ENCODE data around the gene CRTAC1.

CRTAC1 gene

GRCh38 chr10:97895915-97896314 is 134.5 kb downstream of the CRTAC1 start:
- Histone ChIP-seq H3K9ac (ENCODE audit: low read depth, low read length) (no peak overlapping the region), H3K9me3 (ENCODE audit: control insufficient read depth, insufficient read depth, low read length) (no peaks in the 10 kb centered on the region), H3K4me1 (ENCODE audit: control insufficient read depth, insufficient read depth, low read length) (no peaks in the 10 kb centered on the region), H3K27ac (ENCODE audit: low read depth, low read length) (no peak overlapping the region), H3K36me3 (ENCODE audit: control insufficient read depth, insufficient read depth, low read length) (no peaks in the 10 kb centered on the region), H3K27me3 (ENCODE audit: control insufficient read depth, insufficient read depth, low read length) (no peaks in the 10 kb centered on the region), H3K4me3 (ENCODE audit: low read depth, low read length) (no peak overlapping the region)

GRCh38 chr10:97895084-97895483 is 135.3 kb downstream of the CRTAC1 start:
- H3K4me1 ChIP-seq (ENCODE audit: control insufficient read depth, insufficient read depth, low read length) = peaks cover under 1% of the 10 kb centered on the region; the same call in 1 of the 2 replicates
- no peaks in the 10 kb centered on the region for H3K9me3 ChIP-seq (ENCODE audit: control insufficient read depth, insufficient read depth, low read length)
- H3K27ac ChIP-seq (ENCODE audit: low read depth, low read length) = no peak overlapping the region
- no peaks in the 10 kb centered on the region for H3K27me3 ChIP-seq (ENCODE audit: control insufficient read depth, insufficient read depth, low read length)
- no peak overlapping the region for H3K4me3 ChIP-seq (ENCODE audit: low read depth, low read length)
- no peak overlapping the region for H3K9ac ChIP-seq (ENCODE audit: low read depth, low read length)
- no peaks in the 10 kb centered on the region for H3K36me3 ChIP-seq (ENCODE audit: control insufficient read depth, insufficient read depth, low read length)

- no peak overlapping the region for H3K27ac ChIP-seq (ENCODE audit: low read depth, low read length)
Observed at GRCh38 chr10:97894092-97894491, 136.3 kb downstream of the CRTAC1 start.

GRCh38 chr10:97892939-97893338 is 137.5 kb downstream of the CRTAC1 start:
- Histone ChIP-seq H3K4me3 (ENCODE audit: low read depth, low read length) (no peak overlapping the region), H3K9ac (ENCODE audit: low read depth, low read length) (no peak overlapping the region), H3K27me3 (ENCODE audit: control insufficient read depth, insufficient read depth, low read length) (no peaks in the 10 kb centered on the region)

More at GRCh38 chr10:97894092-97894491, 136.3 kb downstream of the CRTAC1 start:
- Histone ChIP-seq H3K9me3 (ENCODE audit: control insufficient read depth, insufficient read depth, low read length) (no peaks in the 10 kb centered on the region), H3K4me3 (ENCODE audit: low read depth, low read length) (no peak overlapping the region), H3K9ac (ENCODE audit: low read depth, low read length) (no peak overlapping the region), H3K4me1 (ENCODE audit: control insufficient read depth, insufficient read depth, low read length) (peaks cover 10% of the 10 kb centered on the region), H3K36me3 (ENCODE audit: control insufficient read depth, insufficient read depth, low read length) (no peaks in the 10 kb centered on the region), H3K27me3 (ENCODE audit: control insufficient read depth, insufficient read depth, low read length) (no peaks in the 10 kb centered on the region)

GRCh38 chr10:97892506-97892905 is 137.9 kb downstream of the CRTAC1 start:
- no peaks in the 10 kb centered on the region for H3K27me3 ChIP-seq (ENCODE audit: control insufficient read depth, insufficient read depth, low read length)
- no peak overlapping the region for H3K27ac ChIP-seq (ENCODE audit: low read depth, low read length)
- H3K9me3 ChIP-seq (ENCODE audit: control insufficient read depth, insufficient read depth, low read length) = no peaks in the 10 kb centered on the region
- no peak overlapping the region for H3K4me3 ChIP-seq (ENCODE audit: low read depth, low read length)
- H3K9ac ChIP-seq (ENCODE audit: low read depth, low read length) = no peak overlapping the region
- peaks cover 16% of the 10 kb centered on the region for H3K4me1 ChIP-seq (ENCODE audit: control insufficient read depth, insufficient read depth, low read length)
- no peaks in the 10 kb centered on the region for H3K36me3 ChIP-seq (ENCODE audit: control insufficient read depth, insufficient read depth, low read length)

More at GRCh38 chr10:97892939-97893338, 137.5 kb downstream of the CRTAC1 start:
- Histone ChIP-seq H3K4me1 (ENCODE audit: control insufficient read depth, insufficient read depth, low read length) (peaks cover 16% of the 10 kb centered on the region), H3K9me3 (ENCODE audit: control insufficient read depth, insufficient read depth, low read length) (no peaks in the 10 kb centered on the region), H3K36me3 (ENCODE audit: control insufficient read depth, insufficient read depth, low read length) (no peaks in the 10 kb centered on the region), H3K27ac (ENCODE audit: low read depth, low read length) (no peak overlapping the region)

GRCh38 chr10:97891497-97892167 is 138.8 kb downstream of the CRTAC1 start:
- Histone ChIP-seq H3K9me3 (ENCODE audit: control insufficient read depth, insufficient read depth, low read length) (no peaks in the 10 kb centered on the region), H3K27ac (ENCODE audit: low read depth, low read length) (no peak overlapping the region), H3K27me3 (ENCODE audit: control insufficient read depth, insufficient read depth, low read length) (no peaks in the 10 kb centered on the region), H3K4me3 (ENCODE audit: low read depth, low read length) (no peak overlapping the region), H3K9ac (ENCODE audit: low read depth, low read length) (no peak overlapping the region), H3K36me3 (ENCODE audit: control insufficient read depth, insufficient read depth, low read length) (no peaks in the 10 kb centered on the region), H3K4me1 (ENCODE audit: control insufficient read depth, insufficient read depth, low read length) (peaks cover 16% of the 10 kb centered on the region)

- Histone ChIP-seq H3K4me1 (ENCODE audit: control insufficient read depth, insufficient read depth, low read length) (peaks cover 16% of the 10 kb centered on the region), H3K27ac (ENCODE audit: low read depth, low read length) (peak overlapping the region; percentile 63), H3K9ac (ENCODE audit: low read depth, low read length) (0 out of 2 replicates have a peak overlapping the region, but pooled peaks have one; percentile 36), H3K9me3 (ENCODE audit: control insufficient read depth, insufficient read depth, low read length) (no peaks in the 10 kb centered on the region), H3K4me3 (ENCODE audit: low read depth, low read length) (no peak overlapping the region), H3K27me3 (ENCODE audit: control insufficient read depth, insufficient read depth, low read length) (no peaks in the 10 kb centered on the region), H3K36me3 (ENCODE audit: control insufficient read depth, insufficient read depth, low read length) (no peaks in the 10 kb centered on the region)
Observed at GRCh38 chr10:97889461-97890265, 140.8 kb downstream of the CRTAC1 start.

- H3K27me3 ChIP-seq (ENCODE audit: control insufficient read depth, insufficient read depth, low read length) = no peaks in the 10 kb centered on the region; the same call in 1 of the 2 replicates
- no peaks in the 10 kb centered on the region for H3K9me3 ChIP-seq (ENCODE audit: control insufficient read depth, insufficient read depth, low read length)
- H3K36me3 ChIP-seq (ENCODE audit: control insufficient read depth, insufficient read depth, low read length) = no peaks in the 10 kb centered on the region
- peak overlapping the region; percentile 63 for H3K27ac ChIP-seq (ENCODE audit: low read depth, low read length)
- H3K4me3 ChIP-seq (ENCODE audit: low read depth, low read length) = no peak overlapping the region
- peaks cover 16% of the 10 kb centered on the region for H3K4me1 ChIP-seq (ENCODE audit: control insufficient read depth, insufficient read depth, low read length)
- no peak overlapping the region for H3K9ac ChIP-seq (ENCODE audit: low read depth, low read length)
Observed at GRCh38 chr10:97888641-97889262, 141.7 kb downstream of the CRTAC1 start.

- Histone ChIP-seq H3K27me3 (ENCODE audit: control insufficient read depth, insufficient read depth, low read length) (no peaks in the 10 kb centered on the region; the same call in 1 of the 2 replicates), H3K9me3 (ENCODE audit: control insufficient read depth, insufficient read depth, low read length) (no peaks in the 10 kb centered on the region), H3K4me3 (ENCODE audit: low read depth, low read length) (no peak overlapping the region), H3K27ac (ENCODE audit: low read depth, low read length) (peak overlapping the region; percentile 55), H3K9ac (ENCODE audit: low read depth, low read length) (no peak overlapping the region), H3K4me1 (ENCODE audit: control insufficient read depth, insufficient read depth, low read length) (peaks cover 16% of the 10 kb centered on the region), H3K36me3 (ENCODE audit: control insufficient read depth, insufficient read depth, low read length) (no peaks in the 10 kb centered on the region)
Observed at GRCh38 chr10:97888134-97888533, 142.3 kb downstream of the CRTAC1 start.

- Histone ChIP-seq H3K4me3 (ENCODE audit: low read depth, low read length) (no peak overlapping the region), H3K27me3 (ENCODE audit: control insufficient read depth, insufficient read depth, low read length) (no peaks in the 10 kb centered on the region; the same call in 1 of the 2 replicates), H3K4me1 (ENCODE audit: control insufficient read depth, insufficient read depth, low read length) (peaks cover 16% of the 10 kb centered on the region), H3K27ac (ENCODE audit: low read depth, low read length) (no peak overlapping the region), H3K36me3 (ENCODE audit: control insufficient read depth, insufficient read depth, low read length) (no peaks in the 10 kb centered on the region), H3K9ac (ENCODE audit: low read depth, low read length) (no peak overlapping the region), H3K9me3 (ENCODE audit: control insufficient read depth, insufficient read depth, low read length) (no peaks in the 10 kb centered on the region)
Observed at GRCh38 chr10:97887399-97887798, 143.0 kb downstream of the CRTAC1 start.

GRCh38 chr10:97886286-97886685 is 144.1 kb downstream of the CRTAC1 start:
- Histone ChIP-seq H3K27me3 (ENCODE audit: control insufficient read depth, insufficient read depth, low read length) (no peaks in the 10 kb centered on the region; the same call in 1 of the 2 replicates), H3K9ac (ENCODE audit: low read depth, low read length) (no peak overlapping the region), H3K4me3 (ENCODE audit: low read depth, low read length) (no peak overlapping the region), H3K27ac (ENCODE audit: low read depth, low read length) (no peak overlapping the region), H3K9me3 (ENCODE audit: control insufficient read depth, insufficient read depth, low read length) (no peaks in the 10 kb centered on the region), H3K36me3 (ENCODE audit: control insufficient read depth, insufficient read depth, low read length) (no peaks in the 10 kb centered on the region), H3K4me1 (ENCODE audit: control insufficient read depth, insufficient read depth, low read length) (peaks cover 16% of the 10 kb centered on the region)
